HG02973 (cell line): ENCODE results near the gene NFASC.

Experiments
- ATAC-seq: cut with Tn5 transposase; IDR thresholded peaks from one replicate; pipeline ENCODE4 v1.9.1; 2021; ENCODE audit warnings: moderate library complexity; ENCODE audit not compliant: unreplicated experiment

Gene NFASC

DNA sequence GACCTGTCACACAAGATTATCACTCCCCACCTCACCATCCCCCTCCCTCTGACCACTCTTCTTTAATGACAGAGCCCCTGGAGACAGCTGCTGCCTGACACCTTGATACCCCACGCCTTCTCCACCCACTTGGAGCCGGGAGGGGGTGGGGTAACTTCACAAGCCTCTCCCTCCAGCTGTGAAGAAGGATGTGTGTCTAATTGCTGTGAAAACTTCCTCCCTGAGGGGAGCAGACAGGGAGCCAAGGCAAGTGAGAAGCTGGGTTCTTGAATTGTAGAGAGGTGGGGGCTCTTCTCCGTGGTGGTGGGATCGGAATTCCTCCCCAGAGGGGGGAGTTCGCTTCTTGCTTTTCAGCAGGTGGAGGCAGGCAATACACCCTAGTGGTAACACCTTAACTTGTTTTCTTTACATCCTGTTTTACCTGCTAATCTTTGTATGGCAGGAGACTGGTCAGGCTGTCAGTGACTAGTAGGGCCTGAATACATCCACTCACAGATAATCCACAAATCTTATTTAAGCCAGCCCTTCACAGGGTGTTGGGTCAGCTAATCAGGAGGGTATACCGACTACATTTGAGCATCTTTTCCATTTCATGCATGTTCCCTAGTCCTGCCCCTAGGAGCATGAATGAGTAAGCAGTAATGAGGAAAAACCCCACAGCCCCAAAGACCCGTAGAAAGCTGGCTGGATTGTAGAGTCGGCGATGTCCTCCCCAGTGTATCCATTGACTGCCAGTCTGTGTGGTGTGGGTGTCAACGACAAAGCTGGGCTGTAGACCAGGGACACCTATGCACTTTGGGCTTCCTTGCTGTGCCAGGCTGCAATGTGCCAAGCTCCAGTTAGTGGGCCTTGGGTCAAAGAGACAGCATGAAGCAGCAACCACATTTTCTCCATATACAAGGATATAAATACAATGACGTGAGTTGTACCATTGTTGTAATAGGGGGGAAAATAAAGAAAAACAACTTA lies 57.3 kb downstream of the NFASC start:
- no peak for ATAC-seq

GRCh38 chr1:204928671-204929486 lies 58.2 kb downstream of the NFASC start:
- no peak for ATAC-seq

GRCh38 chr1:204929487-204930154 lies 59.0 kb downstream of the NFASC start:
- no peak for ATAC-seq

DNA sequence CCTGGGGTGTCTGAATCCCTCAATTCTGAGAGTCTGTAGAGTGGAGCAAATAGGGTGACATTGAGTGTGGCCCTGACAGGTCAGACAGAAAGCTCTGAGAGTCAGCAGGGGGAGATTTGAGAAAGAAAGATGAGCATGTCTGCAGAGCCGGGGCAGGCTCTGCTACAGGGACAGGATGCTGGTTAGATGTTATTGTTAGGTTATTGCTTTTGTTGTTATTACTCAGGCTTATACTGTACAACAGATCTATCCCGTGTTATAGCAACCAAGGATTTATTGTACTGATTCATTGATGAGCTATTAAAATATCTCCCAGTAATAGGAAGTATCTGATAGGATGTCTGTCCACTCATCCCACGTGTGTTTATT lies 59.5 kb downstream of the NFASC start:
- no peak for ATAC-seq

DNA sequence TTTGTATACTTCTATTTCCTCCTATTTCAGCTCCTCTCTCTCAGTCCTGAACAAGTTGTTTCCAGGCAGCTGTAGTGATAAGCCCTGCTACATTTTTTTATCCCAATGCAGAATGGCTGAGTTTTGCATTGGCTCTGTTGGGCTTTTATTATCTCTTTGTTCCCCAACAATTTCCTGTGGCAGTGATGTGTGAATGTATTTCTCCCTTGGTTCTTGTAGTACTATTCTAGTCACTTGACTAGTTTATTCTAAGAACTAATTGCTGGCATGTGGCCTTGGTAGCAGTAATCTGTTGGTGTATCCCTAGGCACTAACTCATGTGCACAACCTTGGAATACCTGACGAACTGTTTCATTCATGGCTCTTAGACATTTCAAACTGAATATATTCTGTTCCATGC lies 60.7 kb downstream of the NFASC start:
- ATAC-seq = no peak

DNA sequence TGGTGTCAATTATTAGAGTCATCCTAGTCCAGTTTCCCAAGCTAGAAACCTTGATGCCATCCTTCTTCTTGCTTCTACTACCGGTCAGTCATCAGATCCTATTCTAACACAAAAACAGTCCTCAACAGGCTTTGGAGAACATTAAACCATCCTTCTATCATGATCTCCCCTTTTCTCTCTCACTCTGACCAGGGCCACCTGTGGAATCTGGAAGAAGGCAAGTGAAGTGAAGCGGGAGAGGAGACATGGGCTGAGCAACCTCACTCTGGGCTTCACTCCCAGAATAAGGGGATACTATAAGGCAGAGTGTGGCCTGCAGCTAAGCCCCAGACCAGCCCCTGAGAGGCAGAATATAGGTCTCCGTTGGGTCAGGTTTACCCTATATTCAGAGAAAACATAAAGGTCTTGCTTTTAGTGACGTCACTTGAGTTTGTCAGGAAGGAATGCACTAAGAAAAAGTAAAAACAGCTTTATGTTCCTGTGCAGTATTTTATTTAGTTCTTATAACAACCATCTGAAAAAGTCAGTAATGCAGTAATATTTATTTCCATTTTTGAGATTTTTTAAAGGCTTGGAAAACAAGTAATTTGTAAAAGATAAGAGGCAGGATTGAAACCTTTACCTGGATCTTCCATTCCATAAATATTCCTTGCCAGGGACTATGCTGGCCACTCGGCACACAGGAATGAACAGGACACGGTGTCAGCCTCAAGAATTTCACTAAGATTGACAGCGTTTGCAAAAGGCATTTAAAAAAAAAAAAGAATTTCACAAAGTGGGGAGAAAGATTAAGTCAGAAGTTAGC lies 61.3 kb downstream of the NFASC start:
- no peak for ATAC-seq

DNA sequence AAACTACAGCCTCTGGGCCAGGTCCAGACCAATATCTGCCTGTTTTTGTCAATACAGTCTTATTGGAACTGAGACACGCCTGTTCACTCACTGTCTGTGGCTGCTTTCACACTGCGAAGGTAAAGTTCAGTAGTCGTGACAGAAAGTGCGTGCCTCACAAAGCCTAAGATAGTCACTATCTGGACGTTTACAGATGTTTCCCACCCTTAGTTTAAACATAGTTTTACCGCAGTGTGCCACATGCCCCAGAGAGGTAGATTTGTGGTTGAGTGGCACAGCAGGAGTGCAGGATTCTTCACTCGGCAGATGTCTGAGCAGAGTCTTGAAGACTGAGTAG lies 61.9 kb downstream of the NFASC start:
- ATAC-seq = no peak

GRCh38 chr1:204935155-204935554 lies 64.5 kb downstream of the NFASC start:
- no peak for ATAC-seq

DNA sequence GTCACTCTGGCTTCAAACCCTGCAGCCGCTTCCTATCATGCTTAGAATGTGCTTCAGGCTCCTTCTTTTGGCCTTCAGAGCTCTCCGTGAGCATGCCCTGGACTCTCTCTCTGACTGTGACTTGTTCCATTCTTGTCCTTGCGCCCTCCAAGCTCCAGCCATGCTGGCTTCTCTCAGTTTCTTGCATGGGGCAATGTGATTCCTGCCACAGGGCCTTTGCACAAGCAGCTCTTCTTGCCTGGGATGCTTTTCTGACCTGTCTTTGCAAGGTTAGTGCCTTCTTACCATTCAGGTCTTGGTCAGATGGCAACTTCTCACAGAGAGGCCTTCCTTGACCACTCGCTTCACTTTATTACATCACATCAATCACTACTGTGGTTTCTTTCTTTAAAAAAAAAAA lies 66.1 kb downstream of the NFASC start:
- ATAC-seq = no peak

- no peak for ATAC-seq
These were observed 67.2 kb downstream of the NFASC start for GRCh38 chr1:204937901-204938300.

- no peak for ATAC-seq
These were observed 69.9 kb downstream of the NFASC start for GRCh38 chr1:204940591-204940990.

GRCh38 chr1:204941421-204942338 lies 71.0 kb downstream of the NFASC start:
- ATAC-seq = no peak

DNA sequence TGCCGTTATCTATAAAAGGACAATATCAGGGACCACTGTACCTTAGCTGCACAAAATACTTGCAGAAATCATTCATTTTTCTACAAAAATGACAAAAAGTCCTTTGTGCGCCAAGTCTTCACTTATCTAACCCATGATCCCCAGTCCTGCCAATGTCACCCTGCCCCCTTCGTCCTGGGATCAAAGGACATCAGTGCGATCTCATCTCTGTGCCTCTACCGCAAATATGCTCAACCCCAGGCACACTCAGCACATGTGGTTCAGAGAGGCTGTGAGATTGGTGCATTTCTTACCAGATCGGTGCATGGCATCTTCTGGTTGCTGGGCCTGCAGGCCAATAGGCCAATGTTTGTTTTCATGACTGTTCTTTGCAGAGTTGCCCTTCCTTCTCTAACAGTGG lies 72.8 kb downstream of the NFASC start:
- ATAC-seq = no peak

GRCh38 chr1:204944662-204945061 lies 74.0 kb downstream of the NFASC start:
- ATAC-seq = no peak

DNA sequence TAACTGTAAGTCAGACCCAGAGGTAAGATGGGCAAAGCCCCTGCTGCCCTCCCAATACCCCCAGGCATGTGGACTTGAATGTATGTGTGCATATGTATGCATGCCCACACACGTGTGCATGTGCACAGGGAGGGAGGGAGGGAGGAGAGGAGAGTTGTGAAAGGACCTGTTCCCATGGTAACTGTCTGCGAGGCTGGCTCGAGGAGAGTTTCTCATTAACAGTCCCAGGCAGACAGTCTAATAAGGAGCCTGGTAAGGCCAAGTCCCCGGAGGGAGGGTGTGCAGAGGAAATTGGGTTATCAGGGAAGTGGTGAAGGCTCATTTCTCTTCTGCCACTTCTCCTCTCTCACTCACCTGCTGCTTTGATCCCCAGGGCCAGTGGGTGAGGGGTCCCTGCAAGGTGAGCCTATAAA lies 74.9 kb downstream of the NFASC start:
- no peak for ATAC-seq

DNA sequence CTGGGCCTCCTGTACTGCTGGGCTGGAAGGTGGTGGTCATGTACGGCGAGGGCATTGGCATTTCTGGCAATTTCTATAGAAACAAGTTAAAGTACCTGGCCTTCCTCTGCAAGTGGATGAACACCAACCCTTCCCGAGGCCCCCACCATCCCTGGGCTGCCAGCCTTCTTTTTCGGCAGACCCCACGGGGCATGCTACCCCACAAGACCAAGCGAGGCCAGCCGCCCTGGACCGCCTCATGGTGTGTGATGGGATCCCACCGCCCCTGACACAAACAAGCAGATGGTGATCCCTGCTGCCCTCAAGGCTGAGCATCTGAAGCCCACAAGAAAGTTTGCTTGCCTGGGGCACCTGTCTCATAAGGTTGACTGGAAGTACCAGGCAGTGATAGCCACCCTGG lies 76.0 kb downstream of the NFASC start:
- ATAC-seq = no peak

GRCh38 chr1:204947338-204947737 lies 76.7 kb downstream of the NFASC start:
- no peak for ATAC-seq

GRCh38 chr1:204947747-204948146 lies 77.1 kb downstream of the NFASC start:
- no peak for ATAC-seq

- ATAC-seq = no peak
These were observed 79.8 kb downstream of the NFASC start for GRCh38 chr1:204950353-204951001.
